Fibroblast of lung (primary cell): ENCODE measurements around the gene CYP24A1. TPM values are rescaled to one million over a fixed set of nuclear protein-coding genes. Genes with fewer than 3 reads are reported as not detected.

Source experiments
- DNase-seq, 2 donors: peaks; one replicate each; pipeline versions ENCODE4 v3.0.0 to v3.0.0-alpha.2; 2010; ENCODE audit warnings: low read depth in 2 of 2
- H2AFZ ChIP-seq: 2 replicates; pipeline ENCODE4 v1.5.1; 2012; ENCODE audit warnings: low read length, control low read depth, inconsistent platforms
- H3K27ac ChIP-seq: 2 replicates; pipeline ENCODE4 v1.5.1; 2011; ENCODE audit warnings: low read length, control low read depth; ENCODE audit not compliant: insufficient read depth
- H3K27me3 ChIP-seq: 2 replicates; pipeline ENCODE4 v1.5.1; 2011; ENCODE audit warnings: mild to moderate bottlenecking, low read length; ENCODE audit not compliant: control insufficient read depth, insufficient read depth
- H3K36me3 ChIP-seq: 2 replicates; pipeline ENCODE4 v1.5.1; 2011; ENCODE audit warnings: low read length; ENCODE audit not compliant: control insufficient read depth, insufficient read depth
- H3K4me1 ChIP-seq: 2 replicates; pipeline ENCODE4 v1.5.1; 2011; ENCODE audit warnings: low read length; ENCODE audit not compliant: control insufficient read depth, insufficient read depth; ENCODE audit errors: extremely low read depth
- H3K4me2 ChIP-seq: 2 replicates; pipeline ENCODE4 v1.5.1; 2011; ENCODE audit warnings: low read length, control low read depth; ENCODE audit not compliant: insufficient read depth; ENCODE audit errors: extremely low read depth
- H3K4me3 ChIP-seq, 4 experiments: fragments of 200-600 bp in 1 of 4; sonication (generic) in 1 of 4; replicated peaks in 1 of 4; 2 replicates each; pipeline ENCODE4 v1.5.1; 2011 to 2016; ENCODE audit warnings: low read length in 4 of 4, low read depth in 3 of 4, mild to moderate bottlenecking in 3 of 4, control low read depth in 2 of 4, inconsistent platforms in 1 of 4, mixed read lengths in 1 of 4; ENCODE audit not compliant: insufficient read depth in 1 of 4; ENCODE audit errors: control extremely low read depth in 1 of 4
- H3K79me2 ChIP-seq: 2 replicates; pipeline ENCODE4 v1.5.1; 2012; ENCODE audit warnings: mild to moderate bottlenecking, low read length, inconsistent platforms; ENCODE audit not compliant: control insufficient read depth, insufficient read depth
- H3K9ac ChIP-seq: 2 replicates; pipeline ENCODE4 v1.5.1; 2011; ENCODE audit warnings: mild to moderate bottlenecking, low read length, control low read depth; ENCODE audit not compliant: insufficient read depth
- H3K9me3 ChIP-seq: 2 replicates; pipeline ENCODE4 v1.5.1; 2012; ENCODE audit warnings: low read depth, low read length; ENCODE audit not compliant: control insufficient read depth, insufficient read depth
- H4K20me1 ChIP-seq: 2 replicates; pipeline ENCODE4 v1.5.1; 2011; ENCODE audit warnings: low read length; ENCODE audit not compliant: control insufficient read depth, insufficient read depth; ENCODE audit errors: extremely low read depth
- CTCF ChIP-seq, 2 donors: IDR thresholded peaks in 1 of 2; conservative IDR thresholded peaks in 1 of 2; 1 replicate in 1 of 2; 2 replicates in 1 of 2; pipeline ENCODE4 v1.5.1; 2011 to 2012; ENCODE audit warnings: low read length in 2 of 2, control low read depth in 1 of 2, inconsistent platforms in 1 of 2, low read depth in 1 of 2, mild to moderate bottlenecking in 1 of 2
- EZH2 ChIP-seq: IDR thresholded peaks from 2 replicates; pipeline ENCODE4 v1.5.1; 2012; ENCODE audit warnings: low read length, control low read depth, mild to moderate bottlenecking; ENCODE audit errors: missing control alignments
- polyA plus RNA-seq, 2 donors: library from polyadenylated mRNA; depleted of rRNA in 1 of 2; stranded (reverse) in 1 of 2; unstranded in 1 of 2; fragments of >200 nt; gene quantifications; 2 replicates each; pipeline ENCODE4 v1.2.1, GENCODE V29; 2011 to 2012; ENCODE audit warnings: missing spikeins in 1 of 2
- total RNA-seq: library from RNA; depleted of rRNA; stranded (reverse); fragments of >200 nt; gene quantifications from 2 replicates; pipeline ENCODE4 v1.2.1, GENCODE V29; 2014

The CYP24A1 gene
- total and polyA plus RNA-seq, 2 donors (not counting 1 experiment from before 2014, with no cell fraction given): not detected

GRCh38 chr20:54165014-54165413 lies 8.8 kb downstream of the CYP24A1 start:
- no peaks in the 10 kb centered on the region for H3K36me3 ChIP-seq
- no peaks in the 10 kb centered on the region for H3K79me2 ChIP-seq
- no peak overlapping the region for H3K27ac ChIP-seq
- no peak for DNase-seq
- H3K9me3 ChIP-seq: no peaks in the 10 kb centered on the region
- TF ChIP-seq EZH2 (no peak), CTCF (conservative IDR thresholded peaks at IDR 0.05 in 1 of 2, IDR thresholded peaks at IDR 0.05 in 1 of 2; ENCODE audit: low read depth in 1 of 2, low read length in 2 of 2) (no peak)
- no peaks in the 10 kb centered on the region for H3K4me1 ChIP-seq
- no peak overlapping the region for H3K4me3 ChIP-seq
- H3K27me3 ChIP-seq: peaks cover 12% of the 10 kb centered on the region
- no peak overlapping the region for H2AFZ ChIP-seq
- no peak overlapping the region for H3K9ac ChIP-seq
- H3K4me2 ChIP-seq: no peak overlapping the region
- H4K20me1 ChIP-seq: no peaks in the 10 kb centered on the region

- Histone ChIP-seq H3K27me3 (peaks cover 7% of the 10 kb centered on the region), H3K79me2 (no peaks in the 10 kb centered on the region), H3K4me1 (no peaks in the 10 kb centered on the region), H2AFZ (no peak overlapping the region), H3K27ac (no peak overlapping the region), H3K9me3 (no peaks in the 10 kb centered on the region), H3K4me3 (no peak overlapping the region), H4K20me1 (no peaks in the 10 kb centered on the region), H3K9ac (no peak overlapping the region), H3K4me2 (no peak overlapping the region), H3K36me3 (no peaks in the 10 kb centered on the region)
- TF ChIP-seq CTCF (conservative IDR thresholded peaks at IDR 0.05 in 1 of 2, IDR thresholded peaks at IDR 0.05 in 1 of 2; ENCODE audit: low read depth in 1 of 2, low read length in 2 of 2) (no peak), EZH2 (no peak)
- no peak for DNase-seq
Measured at GRCh38 chr20:54163402-54163801, 10.4 kb downstream of the CYP24A1 start.

- H3K4me1 ChIP-seq: no peaks in the 10 kb centered on the region
- H3K9ac ChIP-seq: no peak overlapping the region
- no peaks in the 10 kb centered on the region for H3K9me3 ChIP-seq
- no peak for DNase-seq
- peaks cover 7% of the 10 kb centered on the region for H3K27me3 ChIP-seq
- H3K36me3 ChIP-seq: no peaks in the 10 kb centered on the region
- no peaks in the 10 kb centered on the region for H4K20me1 ChIP-seq
- no peak overlapping the region for H3K4me2 ChIP-seq
- no peaks in the 10 kb centered on the region for H3K79me2 ChIP-seq
- H3K4me3 ChIP-seq: no peak overlapping the region
- TF ChIP-seq CTCF (conservative IDR thresholded peaks at IDR 0.05 in 1 of 2, IDR thresholded peaks at IDR 0.05 in 1 of 2; ENCODE audit: low read depth in 1 of 2, low read length in 2 of 2) (no peak), EZH2 (no peak)
- H2AFZ ChIP-seq: no peak overlapping the region
- no peak overlapping the region for H3K27ac ChIP-seq
Measured at GRCh38 chr20:54162378-54163009, 11.3 kb downstream of the CYP24A1 start.
